ENCODE results near the gene RAD51B.
"Not testable (repeated sequence)": the region's sequence is repeated elsewhere in the genome, so short reads cannot be mapped to it uniquely, and the experiment has no call there.

Gene RAD51B

DNA sequence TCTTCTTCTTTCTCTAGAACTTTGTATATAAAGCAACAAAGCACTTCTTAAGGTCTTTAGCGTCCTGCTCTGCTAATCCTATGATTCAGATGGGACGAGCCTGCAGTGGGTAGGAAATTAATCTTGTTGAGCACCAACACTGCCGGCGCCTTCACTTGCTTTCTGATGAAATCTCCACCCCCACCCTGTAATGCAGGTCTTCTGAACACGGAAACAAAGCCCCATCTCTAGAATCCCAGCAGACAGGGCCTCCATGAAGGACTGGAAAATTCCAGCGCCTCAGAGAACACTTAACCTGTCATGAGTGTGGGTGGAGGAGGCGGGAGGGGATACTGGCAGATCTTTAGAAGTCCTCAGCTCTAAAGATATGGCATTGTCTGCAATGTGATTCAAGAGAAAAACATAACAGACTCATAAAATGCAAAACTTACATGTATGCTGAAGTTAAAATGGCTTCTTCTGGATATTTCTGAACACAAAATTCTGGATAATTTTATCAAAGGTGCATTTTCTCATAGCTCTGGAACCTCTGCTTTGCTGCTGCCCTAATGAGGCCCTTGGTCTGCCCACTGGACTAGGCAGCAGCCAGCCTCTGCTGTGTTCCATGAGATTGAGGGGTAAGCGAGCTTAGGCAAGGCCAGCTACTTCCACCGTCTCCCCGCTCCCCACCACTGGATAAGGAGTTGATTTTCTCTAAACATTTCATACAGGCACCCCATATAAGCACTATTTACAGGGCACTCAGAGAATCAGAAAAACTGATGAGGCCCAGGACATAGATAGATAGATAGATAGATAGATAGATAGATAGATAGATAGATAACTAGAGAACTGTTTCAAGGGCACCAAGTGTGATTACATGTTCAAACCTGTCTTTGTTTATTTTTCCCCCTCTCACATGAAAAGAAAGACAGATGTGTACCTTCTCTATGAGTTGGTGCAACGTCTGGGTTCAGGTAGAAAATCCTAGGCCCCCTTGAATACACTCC is 930.2 kb downstream of the RAD51B start:
- DNase-seq = no peak

DNA sequence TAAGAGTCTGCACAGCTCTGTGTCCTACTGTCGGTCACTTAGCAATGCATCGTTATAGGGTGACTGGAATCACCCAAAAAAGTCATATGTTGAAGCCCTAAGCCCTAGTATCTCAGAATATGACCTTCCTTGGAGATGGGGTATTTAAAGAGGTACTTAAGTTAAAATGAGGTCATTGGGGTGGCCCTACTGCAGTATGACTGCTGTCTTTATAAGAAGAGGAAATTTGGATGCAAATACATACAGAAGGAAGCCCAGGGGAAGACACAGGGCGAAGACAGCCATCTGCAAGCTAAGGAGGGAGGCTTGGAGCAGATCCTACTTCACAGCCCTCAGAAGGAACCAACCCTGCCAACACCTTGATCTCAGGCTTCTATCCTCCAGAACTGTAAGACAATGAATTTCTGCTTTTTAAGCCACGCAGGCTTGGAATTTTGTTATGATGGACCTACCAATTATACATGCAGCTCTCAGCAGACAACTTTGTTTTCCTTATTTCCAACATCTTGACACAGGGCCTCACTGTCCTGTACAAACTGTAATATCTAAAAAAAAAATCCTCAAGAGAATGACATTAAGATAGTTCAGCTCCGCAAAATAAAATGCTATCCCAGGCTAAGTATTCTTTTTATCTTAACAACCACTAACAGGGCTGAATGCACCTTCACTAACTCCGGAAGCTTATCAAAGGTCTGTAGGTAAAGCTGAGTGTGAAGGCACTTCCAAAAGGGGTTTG is 932.9 kb downstream of the RAD51B start:
- DNase-seq = no peak

DNA sequence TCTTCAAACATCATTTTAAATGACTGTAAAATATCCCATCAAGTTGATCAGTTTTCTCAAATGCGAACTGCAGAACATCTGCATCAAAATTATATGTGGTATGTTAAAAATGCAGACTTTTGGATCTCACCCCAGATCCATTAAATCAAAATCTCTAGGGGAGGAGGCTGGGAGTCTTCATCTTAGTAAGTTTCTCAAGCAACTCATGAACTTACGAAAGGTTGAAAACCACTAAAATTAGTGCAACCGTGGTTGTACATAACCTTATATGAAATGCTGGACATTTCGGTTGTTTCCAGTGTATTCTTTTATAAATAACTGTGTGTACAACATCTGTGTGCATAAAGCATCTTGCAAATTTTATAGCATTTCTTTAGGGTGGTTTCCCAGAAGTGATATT is 934.1 kb downstream of the RAD51B start:
- DNase-seq = no peak

GRCh38 chr14:68755016-68755353 is 935.4 kb downstream of the RAD51B start:
- no peak for DNase-seq

DNA sequence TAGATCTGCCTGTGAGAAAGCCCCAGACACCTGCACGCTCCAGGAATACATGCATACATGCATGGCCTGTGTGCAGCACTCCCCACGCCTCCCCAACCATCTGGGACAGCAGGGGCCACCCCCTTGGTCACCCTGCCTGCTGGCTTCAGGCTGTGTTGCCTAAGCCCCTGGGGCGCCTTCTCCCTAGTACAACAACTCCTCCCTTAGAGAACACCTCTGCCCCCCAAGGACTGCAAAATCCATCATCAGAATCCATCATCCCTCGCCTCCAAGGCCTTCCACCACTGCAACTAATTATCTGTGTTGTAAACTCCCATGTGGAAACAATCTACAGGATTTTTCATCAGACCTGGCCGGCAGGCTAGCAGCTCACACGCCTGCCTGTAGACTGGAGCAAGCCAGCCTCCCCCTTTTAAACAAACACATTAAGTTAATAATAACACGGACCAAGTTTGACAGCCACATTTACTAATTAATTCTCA is 936.5 kb downstream of the RAD51B start:
- DNase-seq = no peak

DNA sequence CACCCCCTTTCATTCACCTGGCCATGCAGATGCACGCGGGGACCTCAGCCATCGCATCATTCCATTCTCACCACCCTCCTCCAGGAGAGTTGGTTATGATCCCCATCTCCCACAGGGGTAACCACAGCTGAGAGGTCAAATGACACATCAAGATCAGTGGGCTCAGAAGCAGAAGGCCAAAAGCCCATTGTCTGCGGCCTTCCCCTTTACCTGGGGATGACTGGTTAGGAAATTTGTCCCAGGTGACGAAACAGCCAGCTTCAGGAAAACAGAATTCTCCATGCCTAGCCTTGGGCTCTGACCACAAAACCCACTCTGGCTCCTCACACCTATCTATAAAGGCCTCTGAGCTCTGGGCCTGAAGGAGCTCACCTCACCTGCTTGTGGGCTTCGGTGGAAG is 937.2 kb downstream of the RAD51B start:
- DNase-seq = no peak

- DNase-seq = peak; percentile 77
These were observed 938.1 kb downstream of the RAD51B start for GRCh38 chr14:68757618-68758081.

- DNase-seq = no peak
These were observed 938.7 kb downstream of the RAD51B start for GRCh38 chr14:68758301-68758700.

DNA sequence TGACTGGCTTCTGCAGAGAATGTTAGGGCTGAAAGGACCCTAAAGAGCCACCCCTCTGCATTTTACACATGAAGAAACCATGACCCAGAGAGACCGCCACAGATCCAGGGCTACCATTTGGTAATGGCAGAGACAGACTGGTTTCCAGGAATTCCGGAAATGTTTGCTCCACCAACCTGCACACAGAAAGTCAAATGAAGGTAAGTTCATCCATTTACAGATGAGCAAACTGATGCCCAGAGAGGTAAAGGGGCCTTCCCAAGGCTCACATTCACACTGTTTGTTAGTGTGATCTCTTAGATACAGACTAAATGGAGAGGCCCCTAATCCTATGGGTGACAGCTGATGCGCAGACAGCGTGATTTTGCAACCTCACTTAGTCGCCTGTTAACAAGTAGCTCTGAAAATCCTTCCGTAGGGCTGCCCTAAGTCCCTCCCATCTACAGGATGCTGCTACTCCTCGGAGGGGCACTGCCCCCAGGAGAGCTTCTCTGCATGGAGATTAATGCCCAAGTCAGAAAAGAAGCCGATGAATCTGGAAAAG is 939.5 kb downstream of the RAD51B start:
- DNase-seq = no peak

- no peak for DNase-seq
These were observed 940.4 kb downstream of the RAD51B start for GRCh38 chr14:68759937-68760336.

- no peak for DNase-seq
These were observed 941.2 kb downstream of the RAD51B start for GRCh38 chr14:68760761-68761160.

- DNase-seq = no peak
These were observed 941.8 kb downstream of the RAD51B start for GRCh38 chr14:68761391-68761790.

GRCh38 chr14:68762953-68763764 is 943.6 kb downstream of the RAD51B start:
- DNase-seq = peak; percentile 68

DNA sequence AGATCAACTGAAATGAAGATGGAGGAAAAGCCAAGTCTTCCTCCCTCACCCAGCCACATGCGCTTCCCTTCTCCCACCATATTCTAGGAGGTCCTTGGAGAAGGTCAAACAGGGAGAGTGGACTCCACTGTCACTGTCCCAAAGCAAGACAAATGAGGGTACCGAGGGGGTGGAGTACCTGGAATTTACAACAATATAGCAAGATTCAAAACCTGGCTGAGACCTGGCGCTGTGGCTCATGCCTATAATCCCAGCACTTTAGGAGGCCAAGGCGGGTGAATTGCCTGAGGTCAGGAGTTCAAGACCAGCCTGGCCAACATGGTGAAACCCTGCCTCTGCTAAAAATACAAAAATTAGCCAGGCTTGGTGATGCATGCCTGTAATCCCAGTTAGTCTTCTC is 944.3 kb downstream of the RAD51B start:
- DNase-seq = not testable (repeated sequence)

GRCh38 chr14:68766299-68767247 is 947.0 kb downstream of the RAD51B start:
- no peak for DNase-seq

DNA sequence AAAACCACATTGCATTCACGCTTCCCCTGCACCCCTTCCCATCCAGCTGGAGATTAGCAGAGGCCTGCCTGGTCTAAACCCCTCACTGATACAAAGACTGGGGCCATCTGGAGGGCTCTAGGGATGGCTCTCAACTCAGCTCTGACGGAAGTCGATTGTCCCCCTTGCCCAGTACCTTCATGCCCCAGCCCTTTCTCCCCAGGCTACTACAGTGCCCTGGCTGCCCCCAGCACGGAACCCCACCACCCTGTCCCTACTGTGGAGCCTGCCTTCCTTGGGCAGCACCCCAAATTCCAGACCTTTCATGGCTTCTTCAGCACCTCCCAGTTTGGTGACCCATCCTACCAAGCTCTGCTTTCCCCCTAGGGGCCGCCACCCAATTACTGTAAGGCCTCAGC is 947.7 kb downstream of the RAD51B start:
- no peak for DNase-seq

GRCh38 chr14:68768316-68768715 is 948.7 kb downstream of the RAD51B start:
- DNase-seq = no peak

DNA sequence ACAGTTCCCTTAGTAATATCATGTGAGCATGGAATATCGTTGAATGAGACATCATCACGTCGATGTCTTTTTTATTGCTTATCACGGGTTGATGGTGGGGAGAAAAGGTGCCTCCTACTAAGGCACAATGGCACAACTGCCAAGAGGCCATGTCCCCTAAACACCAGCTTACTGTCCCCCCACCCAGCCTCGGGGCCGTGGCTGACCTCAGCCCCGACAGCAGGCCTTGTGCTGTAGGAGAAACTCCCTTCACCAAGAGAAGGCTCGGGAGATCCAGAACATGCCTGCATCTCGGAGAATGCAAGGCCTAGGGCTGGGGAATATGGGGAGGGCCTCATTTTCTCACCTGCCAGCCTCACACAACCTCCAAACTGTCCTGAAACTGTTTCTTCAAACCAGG is 950.5 kb downstream of the RAD51B start:
- DNase-seq = no peak

DNA sequence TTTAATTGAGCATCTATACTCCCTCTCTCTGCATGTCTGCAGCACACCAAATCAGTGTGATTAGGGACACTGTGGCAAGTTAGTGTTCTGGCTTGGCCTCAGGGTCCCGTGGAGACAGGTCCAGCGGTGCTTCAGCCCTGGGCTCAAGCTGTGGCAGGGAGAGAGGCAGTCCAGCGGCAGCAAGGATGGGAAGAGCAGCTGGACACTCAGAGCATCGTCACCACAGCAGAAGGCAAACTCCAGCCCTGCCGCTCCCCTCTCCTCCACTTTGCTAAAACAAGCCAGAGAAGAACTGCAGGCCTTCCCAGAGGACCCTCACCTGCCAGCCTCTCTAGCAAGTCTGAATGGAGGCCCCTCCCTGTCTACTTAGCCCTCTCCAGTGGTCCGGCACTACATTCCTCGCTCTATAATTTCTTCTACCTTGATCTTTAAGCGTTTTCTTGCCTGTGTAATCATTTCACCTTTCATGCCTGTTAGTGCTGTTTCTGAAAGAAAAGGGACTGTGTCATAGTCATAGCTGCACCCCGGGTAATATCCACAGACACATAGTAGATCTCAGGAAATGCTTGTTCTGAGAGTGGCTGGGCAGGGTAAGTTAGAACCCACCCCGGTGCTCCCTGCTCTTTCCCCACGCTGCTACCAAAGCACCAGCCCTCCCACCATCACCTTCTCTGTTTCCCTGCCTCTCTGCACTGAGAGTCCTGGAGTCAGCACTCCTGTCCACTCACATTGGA is 951.1 kb downstream of the RAD51B start:
- no peak for DNase-seq

DNA sequence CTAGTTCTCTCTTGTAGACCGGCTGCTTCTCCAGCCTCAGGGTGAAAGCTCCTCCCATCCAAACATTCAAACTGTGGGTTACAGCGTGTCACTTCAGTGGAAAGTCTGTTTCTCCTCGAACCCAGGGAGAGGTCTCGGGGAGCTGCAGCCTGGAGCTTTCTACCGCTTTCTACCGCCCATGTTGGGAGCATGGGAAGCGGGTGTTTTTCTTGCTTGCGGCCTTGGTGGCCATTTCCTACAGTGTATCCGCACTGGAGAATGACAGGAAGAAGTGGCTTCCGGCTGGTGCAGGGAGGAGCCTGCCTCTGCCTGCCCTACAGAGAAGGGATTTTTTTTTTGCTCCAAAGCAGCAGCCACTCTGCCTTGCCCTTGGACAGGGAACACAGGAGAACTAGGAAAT is 952.1 kb downstream of the RAD51B start:
- DNase-seq = no peak

Data from femur (tissue), 1 donor.